NT2/D1 (cell line): ENCODE measurements around the gene SLC6A19.

Experiments
- SUZ12 ChIP-seq: IDR thresholded peaks from 2 replicates; pipeline ENCODE4 v1.6.1; 2011; ENCODE audit not compliant: insufficient read length, insufficient read depth; ENCODE audit errors: extremely low read depth
- ZNF274 ChIP-seq: IDR thresholded peaks from 2 replicates; pipeline ENCODE4 v1.6.1; 2011; ENCODE audit warnings: mild to moderate bottlenecking, low read depth, low read length

GRCh38 chr5:1235379-1235778 lies 34.0 kb downstream of the SLC6A19 start:
- no peak for TF ChIP-seq ZNF274
- TF ChIP-seq SUZ12 = no peak
